ENCODE results near the gene LDHB. TPM values are rescaled to one million over a fixed set of nuclear protein-coding genes. Genes with fewer than 3 reads are reported as not detected.
"Not testable (repeated sequence)": the region's sequence is repeated elsewhere in the genome, so short reads cannot be mapped to it uniquely, and the experiment has no call there.

Gene LDHB
- total RNA-seq, 1 donor from 2014 or later = 381 TPM

DNA sequence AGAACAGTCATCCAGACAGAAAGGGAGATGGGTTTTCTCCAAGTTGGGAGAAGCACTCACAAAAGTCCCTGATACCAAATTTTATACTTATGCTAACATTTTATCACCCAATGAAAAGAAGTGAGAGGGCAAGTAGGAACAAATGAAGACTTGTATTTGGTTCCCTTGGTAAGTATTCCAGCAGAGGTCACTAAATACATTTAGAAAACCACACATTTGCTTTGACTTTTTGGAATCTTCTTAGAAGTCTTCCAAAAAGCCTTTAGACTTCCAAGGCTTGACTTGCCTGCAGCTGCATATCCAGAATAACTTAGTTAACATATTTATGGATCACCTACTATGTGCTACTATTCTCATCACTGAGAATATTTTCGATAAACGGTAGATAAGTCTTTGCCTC, 49.9 kb downstream of the LDHB start:
- no peak for DNase-seq

DNA sequence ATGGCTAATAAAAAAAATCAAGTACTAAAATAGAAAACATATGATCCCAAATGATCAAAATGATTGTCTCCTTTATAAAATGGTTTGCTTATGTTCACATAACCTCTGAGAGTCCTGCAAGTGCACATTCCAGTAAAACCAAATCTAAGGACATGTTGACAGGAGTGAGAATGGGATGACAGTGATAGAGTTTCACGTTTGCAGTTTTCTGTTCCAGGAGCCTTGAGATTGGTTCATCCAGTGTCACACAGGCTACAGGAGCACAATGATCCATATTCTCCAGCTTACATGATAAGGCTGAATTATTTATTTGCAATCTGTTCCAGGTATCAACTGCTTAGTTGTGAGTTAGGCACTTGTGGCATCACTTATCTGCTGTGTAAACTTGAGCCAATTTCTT, 51.5 kb downstream of the LDHB start:
- DNase-seq = no peak

GRCh38 chr12:21604245-21605101, 53.2 kb downstream of the LDHB start, which contains the start of gene GYS2:
GYS2 (minus strand) TSS chr12:21604847; CDS start chr12:21604592, 255 bp downstream.
- no peak for DNase-seq

DNA sequence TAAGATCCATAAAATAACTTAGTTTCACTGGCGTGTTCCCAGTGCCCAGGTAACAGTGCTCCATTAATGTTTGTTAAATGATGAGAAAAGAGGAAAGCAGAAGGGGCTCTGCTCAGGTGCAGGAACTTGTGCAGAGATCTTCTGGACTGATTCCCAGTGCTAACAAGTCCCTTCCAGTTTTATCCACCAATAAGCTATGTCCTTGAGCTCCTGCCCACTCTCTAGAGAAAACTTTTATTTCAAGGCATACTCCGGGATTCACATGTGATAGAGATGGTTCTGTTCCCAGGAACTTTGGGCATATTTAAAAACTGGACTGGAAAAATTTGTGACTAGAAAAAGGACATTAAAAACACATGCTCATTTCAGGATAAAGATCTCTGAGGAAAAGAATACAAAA, 54.9 kb downstream of the LDHB start:
- no peak for DNase-seq

DNA sequence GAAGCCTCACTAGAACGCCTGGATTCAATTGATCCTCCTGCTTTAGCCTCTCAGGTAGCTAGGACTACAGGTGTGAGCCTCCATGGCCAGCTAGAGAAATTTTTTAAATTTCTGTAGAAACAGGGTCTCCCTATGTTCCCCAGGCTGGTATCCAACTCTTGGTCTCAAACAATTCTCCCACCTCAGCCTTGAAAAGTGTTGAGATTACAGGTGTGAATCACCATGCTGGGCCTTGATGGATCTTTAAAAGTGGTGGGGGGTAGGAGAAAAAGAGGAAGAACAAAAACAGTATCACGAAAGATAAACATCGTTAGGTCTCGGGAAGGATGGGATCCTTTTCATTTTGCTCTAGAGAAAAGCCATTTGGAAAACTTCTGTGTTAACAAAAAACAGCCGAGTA, 57.4 kb downstream of the LDHB start:
- DNase-seq = no peak

DNA sequence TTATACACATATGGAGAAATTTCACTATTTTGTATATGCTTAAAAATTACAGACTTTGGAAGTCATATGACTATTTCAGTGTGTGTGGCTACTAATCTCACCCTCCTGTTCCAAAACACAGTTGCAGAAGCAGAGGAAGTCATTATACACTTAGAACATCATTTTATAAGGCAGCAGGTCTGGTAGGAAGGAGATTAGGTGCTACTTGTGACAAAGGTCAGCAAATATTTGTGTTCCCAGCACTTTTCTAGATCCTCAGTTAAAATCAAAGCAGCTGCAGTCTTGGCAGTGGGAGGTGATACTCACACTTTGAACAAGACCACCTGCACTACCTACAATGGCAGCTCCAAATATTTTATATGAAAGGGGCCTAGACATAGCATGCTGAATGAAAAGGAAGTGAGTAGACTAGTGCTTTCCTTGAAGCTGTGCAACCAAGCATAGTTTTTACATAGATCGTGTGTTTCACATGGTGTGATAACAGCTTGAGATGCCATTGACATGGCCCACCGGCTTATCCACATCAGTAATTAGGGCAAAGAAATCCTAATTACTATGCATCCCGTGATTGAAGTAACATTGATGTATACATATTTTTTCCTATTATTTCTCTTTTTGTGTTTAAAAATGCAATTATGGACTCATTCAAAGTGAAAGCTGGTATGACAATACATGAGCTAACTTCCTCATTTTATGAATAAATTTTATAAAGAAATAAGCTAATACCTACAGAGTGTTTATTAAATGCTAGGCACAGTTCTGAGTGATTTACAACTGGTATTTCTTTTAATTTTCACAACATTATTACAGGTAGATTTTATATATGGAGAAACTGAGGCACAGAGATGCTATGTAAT, 58.3 kb downstream of the LDHB start:
- no peak for DNase-seq

DNA sequence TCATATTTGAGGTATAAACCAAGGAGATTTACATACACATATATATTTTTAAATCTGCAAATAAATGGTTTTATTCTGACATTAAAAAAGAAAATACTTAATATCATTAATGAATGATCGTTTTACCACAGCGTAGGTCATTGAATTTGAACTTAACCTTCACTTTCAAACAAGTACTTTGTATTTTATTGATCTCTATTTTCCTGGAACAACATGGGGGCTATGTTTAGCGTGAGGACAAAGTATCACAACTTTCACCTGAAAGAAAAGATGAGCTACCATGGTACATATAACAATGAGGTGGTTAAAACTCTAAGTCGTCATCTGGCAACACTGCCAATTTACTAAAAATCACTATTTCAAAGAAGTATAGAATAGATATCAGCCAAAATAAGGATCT, 59.0 kb downstream of the LDHB start:
- no peak for DNase-seq

- DNase-seq = not testable (repeated sequence)
These were observed 62.3 kb downstream of the LDHB start for GRCh38 chr12:21595356-21595755.

GRCh38 chr12:21585485-21585884, 72.2 kb downstream of the LDHB start:
- DNase-seq = no peak

Other genes with a start within 250 kb of the LDHB start
- 21.1 TPM for gene PYROXD1, start 220.2 kb downstream of the LDHB start, total RNA-seq
- gene RECQL, start 156.2 kb downstream of the LDHB start, total RNA-seq = 43.2 TPM
- 48.7 TPM for gene GOLT1B, start 156.1 kb downstream of the LDHB start, total RNA-seq
- gene SPX, start 131.5 kb downstream of the LDHB start, total RNA-seq = 0.16 TPM
- gene GYS2, start 53.0 kb downstream of the LDHB start, total RNA-seq = not detected
- gene KCNJ8, start 116.9 kb upstream of the LDHB start, total RNA-seq = 5.9 TPM

All from occipital lobe (tissue), 2 donors.